NB4 (cell line): ENCODE results near the gene CCDC82.

Source experiments
- CTCF ChIP-seq: IDR thresholded peaks from one replicate; pipeline ENCODE4 v1.5.1; 2012; ENCODE audit warnings: low read depth, low read length
- MAX ChIP-seq: IDR thresholded peaks from 2 replicates; pipeline ENCODE4 v1.6.1; 2011; ENCODE audit warnings: low read depth, low read length
- MYC ChIP-seq: IDR thresholded peaks from 2 replicates; pipeline ENCODE4 v1.6.1; 2011; ENCODE audit warnings: low read depth, low read length
- POLR2A ChIP-seq: IDR thresholded peaks from 2 replicates; pipeline ENCODE4 v1.6.1; 2011; ENCODE audit warnings: mild to moderate bottlenecking; ENCODE audit not compliant: insufficient read length; ENCODE audit errors: extremely low read depth

GRCh38 chr11:96394773-96395172 lies 5.1 kb upstream of the CCDC82 start:
- TF ChIP-seq CTCF (no peak), MAX (no peak), POLR2A (no peak), MYC (no peak)
